ENCODE data around the gene MAP4K1. TPM values are rescaled to one million over a fixed set of nuclear protein-coding genes. Genes with fewer than 3 reads are reported as not detected.
"Not testable (repeated sequence)": the region's sequence is repeated elsewhere in the genome, so short reads cannot be mapped to it uniquely, and the experiment has no call there.

MAP4K1 gene
- total RNA-seq, 1 experiment from 2014 or later: 1.5 TPM

DNA sequence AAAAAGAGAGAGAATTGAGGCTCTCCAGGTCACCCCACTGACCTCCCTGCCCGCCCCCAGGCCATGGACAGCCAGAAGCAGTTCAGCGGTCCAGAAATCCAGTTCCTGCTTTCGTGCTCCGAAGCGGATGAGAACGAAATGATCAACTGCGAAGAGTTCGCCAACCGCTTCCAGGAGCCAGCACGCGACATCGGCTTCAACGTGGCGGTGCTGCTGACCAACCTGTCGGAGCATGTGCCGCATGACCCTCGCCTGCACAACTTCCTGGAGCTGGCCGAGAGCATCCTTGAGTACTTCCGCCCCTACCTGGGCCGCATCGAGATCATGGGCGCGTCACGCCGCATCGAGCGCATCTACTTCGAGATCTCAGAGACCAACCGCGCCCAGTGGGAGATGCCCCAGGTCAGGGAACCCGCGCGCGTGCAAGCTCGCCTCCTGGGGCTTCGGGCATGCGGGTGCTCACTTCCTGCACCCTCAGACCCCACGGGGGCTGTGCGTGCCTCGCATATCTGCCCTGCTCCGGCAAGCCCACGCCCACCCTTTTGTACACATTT is 56.6 kb downstream of the MAP4K1 start:
- ChIA-PET POLR2A (ENCODE audit: low non-redundant PET) (no interaction called here), CTCF (no interaction called here)
- no peak overlapping the region for H3K4me3 ChIP-seq (ENCODE audit: low read depth, low read length, poor library complexity, severe bottlenecking)
- H3K4me1 ChIP-seq (ENCODE audit: insufficient read depth, low read length, poor library complexity, severe bottlenecking): no peaks in the 10 kb centered on the region
- no peak for DNase-seq (ENCODE audit: low spot score)
- H3K9me3 ChIP-seq (ENCODE audit: low read depth, low read length, poor library complexity, severe bottlenecking): no peaks in the 10 kb centered on the region
- intact Hi-C loops (cut with micrococcal nuclease; ENCODE audit: unreplicated experiment): no loop called here
- no TSS peak for BruUV-seq (replicated peaks)
- H3K27me3 ChIP-seq (replicated peaks; ENCODE audit: insufficient read depth, low read depth, low read length, poor library complexity): peaks cover 13% of the 10 kb centered on the region
- TF ChIP-seq CTCF (conservative IDR thresholded peaks at IDR 0.05; ENCODE audit: low read depth, low read length) (no peak), EZH2 (IDR thresholded peaks at IDR 0.05; ENCODE audit: borderline replicate concordance, low read depth, low read length, poor library complexity, severe bottlenecking) (no peak)
- no peaks in the 10 kb centered on the region for H3K36me3 ChIP-seq (ENCODE audit: insufficient read depth, low read length, poor library complexity, severe bottlenecking)
- H3K27ac ChIP-seq (ENCODE audit: low read depth, low read length, poor library complexity, severe bottlenecking): no peak overlapping the region

- no peaks in the 10 kb centered on the region for H3K4me1 ChIP-seq (ENCODE audit: insufficient read depth, low read length, poor library complexity, severe bottlenecking)
- DNase-seq (ENCODE audit: low spot score): no peak
- no peak overlapping the region for H3K27ac ChIP-seq (ENCODE audit: low read depth, low read length, poor library complexity, severe bottlenecking)
- H3K36me3 ChIP-seq (ENCODE audit: insufficient read depth, low read length, poor library complexity, severe bottlenecking): no peaks in the 10 kb centered on the region
- no peak overlapping the region for H3K4me3 ChIP-seq (ENCODE audit: low read depth, low read length, poor library complexity, severe bottlenecking)
- H3K9me3 ChIP-seq (ENCODE audit: low read depth, low read length, poor library complexity, severe bottlenecking): no peaks in the 10 kb centered on the region
- ChIA-PET CTCF (no interaction called here), POLR2A (ENCODE audit: low non-redundant PET) (no interaction called here)
- peaks cover 3% of the 10 kb centered on the region for H3K27me3 ChIP-seq (replicated peaks; ENCODE audit: insufficient read depth, low read depth, low read length, poor library complexity)
- TF ChIP-seq EZH2 (IDR thresholded peaks at IDR 0.05; ENCODE audit: borderline replicate concordance, low read depth, low read length, poor library complexity, severe bottlenecking) (no peak), CTCF (conservative IDR thresholded peaks at IDR 0.05; ENCODE audit: low read depth, low read length) (no peak)
- intact Hi-C loops (cut with micrococcal nuclease; ENCODE audit: unreplicated experiment): no loop called here
- no TSS peak for BruUV-seq (replicated peaks)
Observed at GRCh38 chr19:38559428-38560401, 58.0 kb downstream of the MAP4K1 start.

- DNase-seq (ENCODE audit: low spot score); intact Hi-C loops (cut with micrococcal nuclease; ENCODE audit: unreplicated experiment); H3K36me3 ChIP-seq (ENCODE audit: insufficient read depth, low read length, poor library complexity, severe bottlenecking); H3K27me3 ChIP-seq (replicated peaks; ENCODE audit: insufficient read depth, low read depth, low read length, poor library complexity); H3K9me3 ChIP-seq (ENCODE audit: low read depth, low read length, poor library complexity, severe bottlenecking); BruUV-seq (replicated peaks); POLR2A ChIA-PET (ENCODE audit: low non-redundant PET); H3K4me1 ChIP-seq (ENCODE audit: insufficient read depth, low read length, poor library complexity, severe bottlenecking); H3K27ac ChIP-seq (ENCODE audit: low read depth, low read length, poor library complexity, severe bottlenecking); H3K4me3 ChIP-seq (ENCODE audit: low read depth, low read length, poor library complexity, severe bottlenecking); CTCF ChIA-PET: not testable (repeated sequence)
Observed at GRCh38 chr19:38558933-38559332, 58.8 kb downstream of the MAP4K1 start.

Data from A673 (cell line).